Activated CD4-positive, alpha-beta T cell treated with anti-CD3 and anti-CD28 coated beads for 36 hours (primary cell): ENCODE data around the gene POP7. TPM values are rescaled to one million over a fixed set of nuclear protein-coding genes. Genes with fewer than 3 reads are reported as not detected.

Experiments
- ATAC-seq: fragments of 200-7000 bp; cut with Tn5 transposase; one replicate; pipeline ENCODE4 v1.10.0; 2021; ENCODE audit warnings: mild to moderate bottlenecking, moderate library complexity
- CTCF ChIA-PET: fragments of 350-600 bp; sonication (Branson Sonifier 250); formaldehyde crosslinking; loops from one replicate; lab custom pipeline; 2021; ENCODE audit warnings: antibody characterized with exemption; lab: Charles Lee
- POLR2A ChIA-PET: fragments of 350-600 bp; sonication (Branson Sonifier 250); formaldehyde crosslinking; loops from one replicate; lab custom pipeline; 2021; ENCODE audit warnings: antibody characterized with exemption, inconsistent platforms; lab: Charles Lee
- DNase-seq: peaks from one replicate; pipeline ENCODE4 v3.0.0-alpha.2; 2020
- H3K27ac Mint-ChIP-seq: one replicate; pipeline ENCODE4 v1.8.0; 2021; ENCODE audit warnings: mixed read lengths
- H3K27me3 Mint-ChIP-seq: one replicate; pipeline ENCODE4 v1.8.0; 2021; ENCODE audit warnings: mixed read lengths
- H3K36me3 Mint-ChIP-seq: one replicate; pipeline ENCODE4 v1.8.0; 2021; ENCODE audit warnings: low read depth, mixed read lengths
- H3K4me1 Mint-ChIP-seq: one replicate; pipeline ENCODE4 v1.8.0; 2021; ENCODE audit warnings: mixed read lengths
- H3K4me3 Mint-ChIP-seq: one replicate; pipeline ENCODE4 v1.8.0; 2021; ENCODE audit warnings: mild to moderate bottlenecking, moderate library complexity, mixed read lengths
- H3K9me3 Mint-ChIP-seq: one replicate; pipeline ENCODE4 v1.8.0; 2021; ENCODE audit warnings: low read depth, mixed read lengths
- intact Hi-C, 2 experiments: fragments of 100-400 bp; cut with DNase I in 1 of 2; cut with micrococcal nuclease in 1 of 2; formaldehyde crosslinking; loops; one replicate each; pipeline versions ENCODE4 v1.14.2 to v1.15.1; 2022 to 2024; cut with DNase I, micrococcal nuclease
- total RNA-seq, 2 experiments: library from RNA; stranded (reverse); gene quantifications; one replicate each; pipeline ENCODE4 v1.2.3, GENCODE V29; 2021

The POP7 gene
- total RNA-seq, 2 experiments from 2014 or later: 46.1 to 59.4 TPM

DNA sequence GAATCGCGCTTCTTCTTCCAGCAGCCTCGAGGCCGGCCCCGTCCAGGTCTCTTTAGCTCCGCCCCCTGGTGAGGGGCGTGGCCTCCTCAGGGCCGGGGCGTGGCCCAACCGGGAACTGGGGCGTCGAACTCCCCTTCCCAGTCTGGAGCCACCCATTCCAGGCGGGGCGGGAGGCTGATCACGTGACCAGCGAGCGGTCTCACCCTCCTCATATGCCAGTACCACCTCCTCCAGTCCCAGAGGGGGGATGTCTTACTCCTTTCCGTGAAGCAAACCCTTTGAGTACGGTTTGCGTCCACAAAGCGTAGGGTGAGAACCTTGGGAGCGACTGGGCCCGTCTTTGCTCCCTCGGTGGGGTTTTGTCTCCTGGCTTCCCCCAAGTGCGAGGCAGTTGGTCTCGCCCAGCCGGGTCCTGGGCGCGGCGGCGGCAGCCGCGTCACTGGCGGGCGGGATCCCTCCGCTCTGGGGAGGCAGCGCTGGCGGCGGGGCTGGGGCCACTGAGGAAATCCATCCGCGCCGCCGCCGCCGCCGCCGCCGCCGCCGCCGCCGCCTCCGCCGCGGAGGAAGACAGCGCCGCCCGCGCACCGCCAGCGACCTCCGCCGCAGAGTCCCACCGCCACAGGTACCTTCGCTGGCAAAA, 32.5 kb upstream of the POP7 start, which contains the start of gene GNB2:
Gene GNB2, plus strand, starts transcription at position 439 of the 640 bp plus-strand sequence. CDS start 2,526 bp downstream, outside the sequence.
- DNase-seq (peak; percentile 99), ATAC-seq (peak; percentile 78)
- Mint-ChIP-seq H3K4me1 (peaks cover 12% of the 10 kb centered on the region), H3K27ac (peak within 1 kb of the TSS; percentile 93), H3K9me3 (no peaks in the 10 kb centered on the region), H3K4me3 (peak within 1 kb of the TSS; percentile 94), H3K27me3 (no peaks in the 10 kb centered on the region), H3K36me3 (peaks cover 14% of the 10 kb centered on the region)
- ChIA-PET POLR2A (interaction anchor here (0.6 to 1.0 kb wide), 6 partner anchors 9 to 182 kb away, joined by 3 to 7 read pairs (median 4); partner anchors contain the start of genes MOSPD3 and POP7), CTCF (interaction anchor here (0.6 to 0.7 kb wide), 4 partner anchors 70 to 127 kb away, joined by 3 read pairs; no protein-coding TSS in a partner anchor)
- intact Hi-C loops: loop anchor here (1.0 to 10.0 kb wide), 16 partner anchors 32 to 571 kb away; partner anchors contain the start of genes FBXO24 (in 2 of the 2), LRCH4 (in 2 of the 2), MOSPD3 (in 2 of the 2) and AGFG2 (in 1 of the 2)

DNA sequence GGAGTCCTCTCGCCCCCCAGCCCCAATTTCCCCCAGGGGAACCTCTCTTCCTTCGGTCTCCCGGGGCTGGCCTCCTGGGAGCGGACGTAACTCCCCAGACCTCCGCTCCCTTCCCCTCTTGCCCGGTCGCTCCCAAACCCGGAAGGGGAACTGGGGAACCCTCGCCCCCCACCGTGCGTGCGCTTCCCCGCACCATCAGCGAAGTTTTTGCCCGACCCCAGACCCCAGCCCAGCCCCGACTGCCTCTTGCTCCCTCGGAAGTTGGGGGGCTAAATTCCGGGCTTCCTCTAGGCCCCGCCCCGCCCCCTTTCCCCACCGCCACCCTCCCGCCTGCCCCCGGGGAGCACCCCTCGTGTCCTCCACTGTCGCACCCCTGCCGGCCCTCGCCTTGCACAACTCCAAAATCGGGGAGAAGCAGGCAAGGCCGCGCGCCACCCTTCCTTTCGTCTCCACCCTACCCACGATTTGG, 31.9 kb upstream of the POP7 start:
- ATAC-seq: no peak
- Mint-ChIP-seq H3K36me3 (peaks cover 16% of the 10 kb centered on the region), H3K4me3 (peak overlapping the region; percentile 94), H3K27ac (peak overlapping the region; percentile 88), H3K4me1 (peaks cover 14% of the 10 kb centered on the region), H3K9me3 (no peaks in the 10 kb centered on the region), H3K27me3 (no peaks in the 10 kb centered on the region)
- ChIA-PET CTCF (interaction anchor here (1.1 to 1.5 kb wide), 2 partner anchors 14 to 32 kb away, joined by 3 to 8 read pairs; partner anchors contain the start of gene POP7), POLR2A (interaction anchor here (0.7 kb wide), 1 partner anchor 1571 kb away, joined by 3 read pairs; no protein-coding TSS in a partner anchor)
- intact Hi-C loops: loop anchor here (1.0 to 10.0 kb wide), 17 partner anchors 19 to 572 kb away; partner anchors contain the start of genes FBXO24 (in 2 of the 2), LRCH4 (in 2 of the 2), MOSPD3 (in 2 of the 2) and AGFG2 (in 1 of the 2)
- DNase-seq: peak; percentile 60

DNA sequence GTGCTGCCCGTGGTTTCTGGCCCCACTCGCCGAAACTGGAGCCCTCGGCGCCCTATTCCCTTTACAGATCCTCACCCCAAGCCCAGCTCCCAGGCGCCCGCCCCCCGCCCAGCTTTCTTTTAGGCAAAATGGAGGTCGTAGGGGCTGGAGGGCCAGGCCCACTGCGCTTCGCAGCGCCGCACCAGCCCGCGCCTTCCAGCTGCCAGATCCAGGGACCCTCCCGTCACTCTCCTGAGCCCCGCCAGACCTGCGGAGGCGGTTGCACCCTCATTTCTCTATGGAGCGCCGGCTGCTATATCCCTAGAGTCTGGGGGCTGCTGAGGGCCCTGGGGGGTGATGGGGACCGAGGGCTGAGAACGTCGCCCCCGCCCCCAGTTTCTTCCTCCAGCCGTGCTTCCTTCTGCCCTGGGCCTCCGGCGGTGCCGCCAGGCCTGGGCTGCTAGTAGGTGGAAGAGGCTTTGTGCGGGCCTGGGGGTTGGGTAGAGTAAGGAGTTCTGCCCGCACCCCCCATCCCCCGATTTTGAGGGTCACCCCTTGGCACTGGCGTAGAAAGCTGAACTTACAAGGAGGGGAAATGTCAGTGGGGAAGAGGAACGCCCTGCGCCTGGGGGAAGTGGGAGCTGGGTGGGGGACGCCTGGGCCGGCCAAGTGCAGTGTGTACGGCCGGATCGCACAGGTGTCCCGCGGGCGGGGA, 31.4 kb upstream of the POP7 start:
- no peaks in the 10 kb centered on the region for H3K27me3 Mint-ChIP-seq
- peaks cover 19% of the 10 kb centered on the region for H3K4me1 Mint-ChIP-seq
- H3K9me3 Mint-ChIP-seq: no peaks in the 10 kb centered on the region
- peak overlapping the region; percentile 94 for H3K4me3 Mint-ChIP-seq
- no peak for ATAC-seq
- intact Hi-C loops: loop anchor here (1.0 to 10.0 kb wide), 6 partner anchors 17 to 572 kb away; partner anchors contain the start of genes AP4M1 (in 1 of the 2), FIS1 (in 1 of the 2), MCM7 (in 1 of the 2) and PPP1R35 (in 1 of the 2)
- DNase-seq: peak; percentile 57
- POLR2A ChIA-PET: interaction anchor here (0.7 kb wide), 1 partner anchor 1572 kb away, joined by 3 read pairs; no protein-coding TSS in a partner anchor
- H3K36me3 Mint-ChIP-seq: peaks cover 19% of the 10 kb centered on the region
- peak overlapping the region; percentile 88 for H3K27ac Mint-ChIP-seq
- CTCF ChIA-PET: interaction anchor here (0.7 to 1.5 kb wide), 5 partner anchors 13 to 87 kb away, joined by 3 to 8 read pairs (median 3); partner anchors contain the start of gene POP7

DNA sequence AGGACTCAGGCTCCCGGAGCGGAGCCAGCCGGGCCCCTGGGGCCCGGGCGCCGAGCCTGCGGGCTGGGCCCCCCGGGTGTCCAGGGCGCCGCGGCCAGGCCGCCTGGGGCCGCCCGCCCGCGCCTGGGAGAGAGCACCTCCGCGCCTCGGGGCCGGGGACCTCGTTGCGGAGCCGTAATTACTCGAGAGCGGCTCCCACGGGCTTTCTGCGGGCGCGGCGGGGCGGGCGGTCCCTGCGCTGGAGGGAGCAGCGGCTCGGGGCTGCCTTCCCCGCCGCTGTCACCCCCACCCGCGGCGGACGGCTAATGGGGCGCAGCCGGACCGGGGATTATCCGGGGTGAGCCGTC, 30.8 kb upstream of the POP7 start:
- Mint-ChIP-seq H3K4me1 (peaks cover 20% of the 10 kb centered on the region), H3K9me3 (no peaks in the 10 kb centered on the region), H3K27ac (no peak overlapping the region), H3K4me3 (peak overlapping the region; percentile 94), H3K36me3 (peaks cover 23% of the 10 kb centered on the region), H3K27me3 (no peaks in the 10 kb centered on the region)
- ChIA-PET CTCF (interaction anchor here (0.7 to 2.1 kb wide), 6 partner anchors 13 to 88 kb away, joined by 3 to 9 read pairs (median 4); partner anchors contain the start of gene POP7), POLR2A (no interaction called here)
- ATAC-seq (no peak), DNase-seq (peak; percentile 59)
- intact Hi-C loops: loop anchor here (1.0 to 10.0 kb wide), 5 partner anchors 16 to 570 kb away; partner anchors contain the start of genes FIS1 (in 1 of the 2) and PPP1R35 (in 1 of the 2)

- Mint-ChIP-seq H3K27ac (peak overlapping the region; percentile 70), H3K4me1 (peaks cover 27% of the 10 kb centered on the region), H3K27me3 (no peaks in the 10 kb centered on the region), H3K9me3 (no peaks in the 10 kb centered on the region), H3K36me3 (peaks cover 25% of the 10 kb centered on the region), H3K4me3 (peak overlapping the region; percentile 79)
- ATAC-seq (peak; percentile 48), DNase-seq (peak; percentile 84)
- ChIA-PET POLR2A (interaction anchor here (0.5 to 0.7 kb wide), 3 partner anchors 8 to 574 kb away, joined by 3 to 5 read pairs (median 4); partner anchors contain the start of gene MEPCE), CTCF (interaction anchor here (0.5 to 2.1 kb wide), 3 partner anchors 10 to 17 kb away, joined by 3 to 9 read pairs (median 3); no protein-coding TSS in a partner anchor)
- intact Hi-C loops: loop anchor here (1.0 to 10.0 kb wide), 5 partner anchors 16 to 569 kb away; partner anchors contain the start of genes FIS1 (in 1 of the 2) and PPP1R35 (in 1 of the 2)
Observed at GRCh38 chr7:100675581-100676350, 30.2 kb upstream of the POP7 start.

GRCh38 chr7:100676501-100677306, 29.2 kb upstream of the POP7 start:
- peak overlapping the region; percentile 75 for H3K27ac Mint-ChIP-seq
- H3K9me3 Mint-ChIP-seq: no peaks in the 10 kb centered on the region
- POLR2A ChIA-PET: interaction anchor here (0.5 to 1.5 kb wide), 5 partner anchors 29 to 574 kb away, joined by 3 to 5 read pairs (median 4); partner anchors contain the start of genes POP7 and ZCWPW1
- H3K4me1 Mint-ChIP-seq: peaks cover 30% of the 10 kb centered on the region
- intact Hi-C loops: loop anchor here (10.0 kb wide), 2 partner anchors 242 to 568 kb away; partner anchors contain the start of genes FIS1 (in 1 of the 2) and PPP1R35 (in 1 of the 2)
- ATAC-seq: no peak
- H3K4me3 Mint-ChIP-seq: peak overlapping the region; percentile 79
- CTCF ChIA-PET: interaction anchor here (0.5 to 2.1 kb wide), 4 partner anchors 11 to 16 kb away, joined by 3 to 9 read pairs (median 4); no protein-coding TSS in a partner anchor
- no peak for DNase-seq
- H3K27me3 Mint-ChIP-seq: no peaks in the 10 kb centered on the region
- peaks cover 25% of the 10 kb centered on the region for H3K36me3 Mint-ChIP-seq

GRCh38 chr7:100677308-100678267, 28.3 kb upstream of the POP7 start:
- Mint-ChIP-seq H3K4me3 (no peak overlapping the region), H3K36me3 (peaks cover 25% of the 10 kb centered on the region), H3K27ac (peak overlapping the region; percentile 31), H3K4me1 (peaks cover 29% of the 10 kb centered on the region), H3K9me3 (no peaks in the 10 kb centered on the region), H3K27me3 (no peaks in the 10 kb centered on the region)
- ChIA-PET POLR2A (interaction anchor here (0.6 to 1.5 kb wide), 4 partner anchors 28 to 249 kb away, joined by 3 to 5 read pairs (median 4); partner anchors contain the start of genes POP7 and ZCWPW1), CTCF (interaction anchor here (0.9 to 2.1 kb wide), 4 partner anchors 10 to 28 kb away, joined by 3 to 11 read pairs (median 7); partner anchors contain the start of gene POP7)
- intact Hi-C loops: loop anchor here (10.0 kb wide), 2 partner anchors 243 to 567 kb away; partner anchors contain the start of genes FIS1 (in 1 of the 2) and PPP1R35 (in 1 of the 2)
- DNase-seq (no peak), ATAC-seq (no peak)

GRCh38 chr7:100678291-100678984, 27.5 kb upstream of the POP7 start:
- ChIA-PET CTCF (interaction anchor here (0.6 to 1.8 kb wide), 4 partner anchors 10 to 865 kb away, joined by 3 to 11 read pairs (median 3); partner anchors contain the start of gene POP7), POLR2A (no interaction called here)
- Mint-ChIP-seq H3K4me1 (peaks cover 29% of the 10 kb centered on the region), H3K27ac (no peak overlapping the region), H3K27me3 (no peaks in the 10 kb centered on the region), H3K36me3 (peaks cover 27% of the 10 kb centered on the region), H3K4me3 (peak overlapping the region; percentile 24), H3K9me3 (no peaks in the 10 kb centered on the region)
- ATAC-seq: no peak
- DNase-seq: no peak
- intact Hi-C loops: loop anchor here (10.0 kb wide), 2 partner anchors 244 to 566 kb away; partner anchors contain the start of genes FIS1 (in 1 of the 2) and PPP1R35 (in 1 of the 2)
